ENCODE data around the gene AHR.
"Not testable (repeated sequence)": the region's sequence is repeated elsewhere in the genome, so short reads cannot be mapped to it uniquely, and the experiment has no call there.

Gene AHR

DNA sequence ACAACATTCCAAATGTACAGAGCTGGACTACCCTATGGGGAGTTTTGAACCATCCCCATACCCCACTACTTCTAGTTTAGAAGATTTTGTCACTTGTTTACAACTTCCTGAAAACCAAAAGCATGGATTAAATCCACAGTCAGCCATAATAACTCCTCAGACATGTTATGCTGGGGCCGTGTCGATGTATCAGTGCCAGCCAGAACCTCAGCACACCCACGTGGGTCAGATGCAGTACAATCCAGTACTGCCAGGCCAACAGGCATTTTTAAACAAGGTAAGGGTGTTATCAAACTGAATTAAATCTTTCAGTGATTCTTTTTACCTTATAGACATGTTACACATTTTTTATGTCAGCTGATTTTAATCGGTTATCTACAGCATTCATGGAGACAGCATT, 41.5 kb downstream of the AHR start:
- DNase-seq (ENCODE audit: low read depth, low spot score), result no peak

DNA sequence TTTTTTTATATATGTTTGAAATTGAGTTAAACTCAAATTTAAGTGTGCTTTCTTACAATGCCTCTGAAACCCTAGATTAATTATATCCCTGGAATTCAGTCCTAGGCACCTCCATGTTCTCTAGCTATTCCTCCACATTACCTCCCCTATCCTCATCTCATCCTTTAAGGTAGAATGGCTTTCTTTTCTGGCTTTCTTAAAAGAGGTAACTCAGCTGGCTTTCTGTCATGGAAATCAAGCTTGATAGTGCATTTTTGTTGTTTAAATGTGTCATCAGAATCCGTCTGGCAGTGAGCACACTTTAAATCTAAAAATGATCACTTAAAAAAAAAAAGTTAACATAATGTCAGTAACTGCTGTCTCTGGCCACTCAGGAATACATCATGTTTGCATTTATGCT, 42.2 kb downstream of the AHR start:
- no peak for DNase-seq (ENCODE audit: low read depth, low spot score)

DNA sequence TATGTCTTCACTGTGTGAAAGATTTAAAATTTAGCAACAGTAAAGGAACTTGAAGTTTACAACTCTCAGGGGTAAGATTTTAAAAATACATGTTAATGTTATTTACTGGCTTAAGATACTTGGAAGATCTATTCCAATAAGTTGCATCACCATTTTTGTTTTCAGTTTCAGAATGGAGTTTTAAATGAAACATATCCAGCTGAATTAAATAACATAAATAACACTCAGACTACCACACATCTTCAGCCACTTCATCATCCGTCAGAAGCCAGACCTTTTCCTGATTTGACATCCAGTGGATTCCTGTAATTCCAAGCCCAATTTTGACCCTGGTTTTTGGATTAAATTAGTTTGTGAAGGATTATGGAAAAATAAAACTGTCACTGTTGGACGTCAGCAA, 44.3 kb downstream of the AHR start:
- DNase-seq (ENCODE audit: low read depth, low spot score), result no peak

DNA sequence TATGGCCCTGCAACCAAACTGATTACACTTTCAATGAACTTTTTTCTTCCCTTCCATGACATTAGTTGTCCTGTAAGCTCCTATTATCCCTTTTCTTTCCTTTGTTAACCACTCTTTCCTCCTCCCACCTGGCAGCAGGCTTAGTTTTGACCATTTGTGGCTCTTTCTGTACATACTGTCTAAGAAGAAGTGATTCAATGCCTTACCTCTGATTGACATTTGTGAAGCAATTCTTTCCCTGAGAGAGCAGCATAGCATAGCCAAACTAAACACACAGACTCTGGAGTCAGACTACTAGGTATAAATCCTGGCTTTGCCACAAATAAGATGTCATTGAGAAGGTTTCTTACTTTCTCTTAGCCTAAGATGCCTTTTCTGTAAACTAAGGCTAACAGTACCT, 48.9 kb downstream of the AHR start:
- DNase-seq (ENCODE audit: low read depth, low spot score), result no peak

DNA sequence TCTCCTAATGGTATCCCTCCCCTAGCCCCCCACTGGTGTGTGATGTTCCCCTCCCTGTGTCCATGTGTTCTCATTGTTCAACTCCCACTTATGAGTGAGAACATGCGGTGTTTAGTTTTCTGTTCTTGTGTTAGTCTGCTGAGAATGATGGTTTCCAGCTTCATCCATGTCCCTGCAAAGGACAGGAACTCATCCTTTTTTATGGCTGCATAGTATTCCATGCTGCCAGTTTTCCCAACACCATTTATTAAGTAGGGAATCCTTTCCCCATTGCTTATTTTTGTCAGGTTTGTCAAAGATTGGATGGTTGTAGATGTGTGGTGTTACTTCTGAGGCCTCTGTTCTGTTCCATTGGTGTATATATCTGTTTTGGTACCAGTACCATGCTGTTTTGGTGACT, 50.5 kb downstream of the AHR start:
- DNase-seq (ENCODE audit: low read depth, low spot score), result not testable (repeated sequence)

DNA sequence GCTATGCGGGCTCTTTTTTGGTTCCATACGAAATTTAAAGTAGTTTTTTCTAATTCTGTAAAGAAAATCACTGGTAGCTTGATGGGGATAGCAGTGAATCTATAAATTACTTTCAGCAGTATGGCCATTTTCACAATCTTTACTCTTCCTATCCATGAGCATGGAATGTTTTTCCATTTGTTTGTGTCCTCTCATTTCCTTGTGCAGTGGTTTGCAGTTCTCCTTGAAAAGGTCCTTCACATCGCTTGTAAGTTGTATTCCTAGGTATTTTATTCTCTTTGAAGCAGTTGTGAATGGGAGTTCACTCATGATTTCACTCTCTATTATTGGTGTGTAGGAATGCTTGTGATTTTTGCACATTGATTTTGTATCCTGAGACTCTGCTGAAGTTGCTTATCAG, 51.9 kb downstream of the AHR start:
- not testable (repeated sequence) for DNase-seq (ENCODE audit: low read depth, low spot score)

DNA sequence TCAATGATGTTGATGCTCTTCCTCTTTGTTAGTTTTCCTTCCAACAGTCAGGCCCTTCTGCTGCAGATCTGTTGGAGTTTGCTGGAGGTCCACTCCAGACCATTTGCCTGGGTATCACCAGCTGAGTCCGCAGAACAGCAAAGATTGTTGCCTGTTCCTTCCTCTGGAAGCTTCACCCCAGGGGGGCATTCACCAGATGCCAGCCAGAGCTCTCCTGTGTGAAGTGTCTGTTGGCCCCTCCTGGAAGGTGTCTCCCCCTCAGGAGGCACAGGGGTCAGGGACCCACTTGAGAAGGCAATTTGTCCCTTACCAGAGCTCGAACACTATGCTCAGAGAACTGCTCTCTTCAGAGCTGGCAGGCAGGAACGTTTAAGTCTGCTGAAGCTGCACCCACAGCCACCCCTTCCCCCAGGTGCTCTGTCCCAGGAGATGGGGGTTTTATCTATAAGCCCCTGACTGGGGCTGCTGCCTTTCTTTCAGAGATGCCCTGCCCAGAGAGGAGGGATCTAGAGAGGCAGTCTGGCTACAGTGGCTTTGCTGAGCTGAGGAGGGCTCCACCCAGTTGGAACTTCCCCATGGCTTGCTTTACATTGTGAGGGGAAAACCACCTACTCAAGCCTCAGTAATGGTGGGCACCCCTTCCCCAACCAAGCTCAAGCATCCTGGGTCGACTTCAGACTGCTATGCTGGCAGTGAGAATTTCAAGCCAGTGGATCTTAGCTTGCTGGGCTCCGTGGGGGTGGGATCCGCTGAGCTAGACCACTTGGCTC, 55.4 kb downstream of the AHR start:
- DNase-seq (ENCODE audit: low read depth, low spot score), result not testable (repeated sequence)

DNA sequence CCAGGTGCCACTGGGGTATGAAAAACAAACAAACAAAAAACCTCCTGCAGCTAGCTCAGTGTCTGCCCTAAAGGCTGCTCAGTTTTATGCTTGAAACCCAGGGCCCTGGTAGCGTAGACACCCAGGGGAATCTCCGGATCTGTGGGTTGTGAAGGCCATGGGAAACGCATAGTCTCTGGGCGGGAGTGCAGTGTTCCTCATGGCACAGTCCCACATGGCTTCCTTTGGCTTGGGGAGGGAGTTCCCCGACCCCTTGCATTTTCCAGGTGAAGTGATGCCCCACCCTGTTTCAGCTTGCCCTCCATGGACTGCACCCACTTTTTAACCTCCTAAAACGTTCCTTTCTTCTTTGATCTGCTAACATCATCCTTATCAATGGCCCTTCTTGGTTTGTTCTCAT, 56.0 kb downstream of the AHR start:
- DNase-seq (ENCODE audit: low read depth, low spot score), result no peak

DNA sequence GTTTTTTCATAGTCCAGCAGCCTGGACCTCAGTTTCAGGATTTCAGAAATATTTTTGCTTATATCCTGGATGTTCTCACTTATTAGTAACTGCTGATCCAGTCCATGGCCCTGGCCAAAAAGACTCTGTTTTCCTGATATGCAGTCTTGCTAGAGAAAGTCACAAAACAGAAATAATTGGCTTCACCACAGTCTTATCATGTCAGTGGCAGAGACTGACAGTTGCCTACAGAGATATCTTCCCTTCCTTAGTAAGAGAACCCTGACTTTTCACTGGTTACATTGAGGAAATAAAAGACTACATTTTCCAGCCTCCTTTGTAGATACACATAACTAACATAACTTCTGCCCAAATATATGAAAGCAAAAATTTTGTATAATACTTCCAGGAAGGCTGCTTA, 56.6 kb downstream of the AHR start:
- DNase-seq (ENCODE audit: low read depth, low spot score), result no peak

DNA sequence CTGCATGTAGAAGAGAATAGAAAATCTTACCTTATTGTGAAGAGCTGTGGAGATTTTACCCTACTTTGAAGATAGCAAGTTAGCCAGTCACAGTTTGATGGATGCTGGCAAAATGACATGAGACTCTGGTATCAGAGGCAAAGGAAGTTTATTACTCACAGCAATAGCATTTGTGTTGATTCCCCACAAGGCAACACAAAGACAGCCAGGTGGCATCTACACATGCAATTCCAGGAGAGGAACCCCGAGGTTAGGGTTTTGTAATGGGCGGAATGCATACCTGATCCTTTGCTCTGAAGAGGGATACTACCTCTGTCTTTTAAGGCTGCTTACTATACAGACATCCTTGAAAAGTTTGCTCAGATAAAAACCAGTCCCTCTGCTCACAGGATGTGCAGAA, 59.5 kb downstream of the AHR start:
- no peak for DNase-seq (ENCODE audit: low read depth, low spot score)

DNA sequence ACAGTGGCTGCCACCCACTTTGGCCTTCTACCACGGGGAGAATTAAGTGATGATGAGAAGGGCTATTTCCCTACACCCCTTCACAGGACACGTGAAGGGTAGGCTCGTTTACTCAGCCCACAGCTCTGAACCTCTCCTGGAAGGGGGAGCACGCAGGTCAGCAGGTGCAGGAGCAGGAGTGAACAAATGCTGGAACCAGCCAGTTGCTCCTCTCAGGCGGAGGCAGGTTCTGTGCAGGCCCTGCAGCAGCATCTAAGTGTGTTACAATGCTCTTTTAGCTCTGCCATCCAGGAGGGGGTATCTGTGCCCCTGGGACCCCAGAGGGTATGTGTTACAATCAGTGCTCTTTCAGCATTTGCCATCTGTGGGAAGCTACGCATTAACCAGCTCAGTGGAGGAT, 61.2 kb downstream of the AHR start:
- no peak for DNase-seq (ENCODE audit: low read depth, low spot score)

DNA sequence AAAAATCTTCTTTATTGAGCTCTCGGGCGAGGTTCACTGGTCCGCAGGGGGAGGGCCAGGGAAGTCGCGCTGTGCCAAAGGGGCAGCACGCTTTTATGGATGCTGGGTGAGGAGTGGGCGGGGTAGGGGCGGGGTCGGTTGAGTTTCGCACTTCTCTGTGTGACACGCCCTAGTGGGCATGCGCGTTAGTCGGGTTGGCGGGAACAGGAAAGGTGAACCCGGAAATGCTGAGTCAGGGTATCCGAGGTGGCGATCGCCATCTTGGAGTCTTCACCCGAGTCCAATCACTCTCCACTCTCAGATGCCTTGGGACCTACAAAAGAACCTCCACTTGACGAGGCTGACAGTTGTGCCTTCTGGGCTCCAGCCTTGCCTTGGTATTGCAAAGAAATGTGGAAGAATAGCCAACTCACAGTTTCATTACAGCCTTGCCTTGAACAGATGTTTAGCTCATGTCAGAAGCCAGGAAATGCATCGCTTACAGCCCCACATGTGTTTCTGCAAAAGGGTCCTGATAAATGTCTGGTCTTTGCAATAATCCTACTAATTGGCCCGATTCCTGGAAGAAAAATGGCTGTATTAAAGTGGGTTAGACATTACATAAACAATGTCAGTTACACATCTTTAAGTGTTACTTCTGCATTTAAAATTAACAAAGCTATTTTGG, 64.1 kb downstream of the AHR start:
- DNase-seq (ENCODE audit: low read depth, low spot score), result no peak

DNA sequence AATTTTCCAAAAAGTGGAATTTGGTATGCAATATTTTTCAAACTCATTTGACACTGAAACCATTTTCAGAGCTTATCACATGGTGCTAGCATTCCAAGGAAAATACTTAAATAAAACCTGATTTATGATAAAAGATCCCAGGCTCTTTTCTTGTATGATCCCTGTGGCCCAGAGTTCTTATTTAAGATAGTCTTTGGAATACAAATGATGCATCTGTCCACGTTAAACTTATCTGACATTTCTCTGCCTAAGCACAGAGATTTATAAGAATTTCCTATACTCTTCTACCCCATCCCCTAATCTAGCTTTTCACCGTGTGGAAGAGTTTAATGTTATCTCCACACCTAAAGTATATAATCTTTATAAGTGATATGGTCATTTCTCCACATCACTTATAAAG, 66.2 kb downstream of the AHR start:
- no peak for DNase-seq (ENCODE audit: low read depth, low spot score)

DNA sequence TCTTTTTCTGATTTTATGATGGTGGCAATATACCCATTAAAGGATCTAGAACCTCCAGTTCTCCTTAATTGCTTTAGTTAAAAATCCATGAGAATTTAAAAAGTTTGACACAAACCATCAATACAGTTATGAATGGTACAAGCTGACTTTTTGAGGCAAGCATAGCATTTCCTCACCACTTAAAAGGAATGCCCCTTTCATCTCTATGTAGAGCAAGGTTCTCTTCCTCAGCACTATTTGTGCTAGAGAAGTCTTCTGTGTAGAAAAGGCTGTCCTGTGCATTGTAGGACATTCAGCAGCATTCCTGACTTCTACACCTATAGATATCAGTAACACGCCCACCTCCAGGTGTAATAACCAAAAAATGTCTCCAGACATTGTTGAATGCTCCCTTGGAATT, 67.3 kb downstream of the AHR start:
- DNase-seq (ENCODE audit: low read depth, low spot score), result no peak

DNA sequence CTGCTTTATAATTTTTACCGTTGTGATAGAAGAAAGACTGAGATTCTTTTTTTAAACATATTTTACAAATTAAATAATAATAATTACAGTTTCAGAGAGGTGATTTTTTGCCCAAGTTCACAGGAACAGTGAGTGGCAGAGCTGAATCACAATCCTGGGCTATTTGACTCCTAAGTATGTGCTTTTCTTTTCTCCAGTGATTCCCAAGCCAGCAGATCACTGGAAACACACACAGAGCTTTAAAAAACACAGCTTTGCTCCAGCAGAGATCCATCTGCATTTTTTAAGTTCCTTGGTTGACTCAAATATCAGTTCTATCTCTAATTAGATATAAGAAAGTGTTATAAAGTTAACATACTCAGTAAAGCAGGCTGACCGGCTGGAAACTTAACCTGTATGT, 69.0 kb downstream of the AHR start:
- DNase-seq (ENCODE audit: low read depth, low spot score), result no peak

DNA sequence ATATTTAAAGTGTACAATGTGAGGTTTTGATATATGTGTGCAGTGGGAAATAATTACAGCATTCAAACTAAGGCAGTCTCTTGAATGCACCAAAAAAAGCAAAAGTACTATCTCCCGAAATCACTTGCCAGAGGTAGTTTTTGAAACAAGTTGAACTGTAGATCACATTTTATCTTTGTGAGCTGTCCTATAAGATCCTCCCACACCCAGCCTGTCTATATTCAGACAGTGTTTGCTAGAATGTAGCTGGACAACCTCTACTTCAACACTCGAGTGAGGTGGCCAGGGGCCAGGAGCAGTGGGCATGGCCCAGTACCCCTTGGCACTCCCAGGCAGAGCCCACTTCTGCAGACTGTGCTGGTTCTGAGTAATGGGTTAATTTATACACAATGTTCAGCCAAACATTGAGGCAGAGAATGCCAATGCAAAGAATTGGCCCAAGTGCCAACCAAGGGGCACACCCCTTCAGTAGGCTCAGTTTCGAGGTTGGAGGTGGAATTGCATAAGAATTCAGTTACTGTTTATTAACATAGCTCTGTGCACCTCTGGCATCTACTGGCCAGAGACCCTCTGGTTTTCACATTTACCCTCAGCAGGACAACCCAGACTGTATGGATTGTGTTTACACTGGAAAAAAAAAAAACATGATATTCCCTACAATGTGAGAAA, 70.5 kb downstream of the AHR start:
- DNase-seq (ENCODE audit: low read depth, low spot score), result no peak

DNA sequence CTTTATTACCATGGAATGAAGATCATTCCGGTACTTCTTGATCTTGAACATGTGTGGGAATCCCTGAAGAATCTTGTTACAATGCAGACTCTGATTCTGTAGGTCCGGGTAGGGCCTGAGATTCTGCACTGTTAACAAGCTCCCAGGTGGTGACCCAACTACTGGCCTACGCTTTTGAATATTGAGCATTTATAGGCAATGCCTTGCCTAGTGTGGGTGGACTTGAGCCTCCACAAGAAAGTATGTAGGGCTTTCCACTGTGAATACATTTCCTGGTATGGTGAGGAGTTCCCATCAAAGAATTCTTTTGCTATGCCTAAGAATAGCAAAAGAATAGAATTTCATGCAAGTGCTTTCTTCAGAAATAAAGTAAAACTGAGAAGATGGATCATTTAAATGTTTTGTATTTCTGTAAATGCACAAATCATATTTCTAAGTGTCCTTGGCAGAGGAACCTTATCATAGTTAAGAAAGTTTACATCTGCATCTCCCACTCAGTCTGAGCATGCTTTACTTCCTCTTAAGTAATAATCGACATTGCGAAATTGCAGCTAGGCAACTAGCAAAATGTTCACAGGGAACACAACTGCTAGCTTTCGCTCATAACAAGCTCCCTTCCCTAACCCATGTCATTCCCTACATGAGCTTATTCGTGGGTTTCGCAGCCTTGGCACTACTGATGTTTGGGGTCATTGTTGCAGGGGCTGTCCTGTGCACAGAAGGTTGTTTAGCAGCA, 71.4 kb downstream of the AHR start:
- no peak for DNase-seq (ENCODE audit: low read depth, low spot score)

DNA sequence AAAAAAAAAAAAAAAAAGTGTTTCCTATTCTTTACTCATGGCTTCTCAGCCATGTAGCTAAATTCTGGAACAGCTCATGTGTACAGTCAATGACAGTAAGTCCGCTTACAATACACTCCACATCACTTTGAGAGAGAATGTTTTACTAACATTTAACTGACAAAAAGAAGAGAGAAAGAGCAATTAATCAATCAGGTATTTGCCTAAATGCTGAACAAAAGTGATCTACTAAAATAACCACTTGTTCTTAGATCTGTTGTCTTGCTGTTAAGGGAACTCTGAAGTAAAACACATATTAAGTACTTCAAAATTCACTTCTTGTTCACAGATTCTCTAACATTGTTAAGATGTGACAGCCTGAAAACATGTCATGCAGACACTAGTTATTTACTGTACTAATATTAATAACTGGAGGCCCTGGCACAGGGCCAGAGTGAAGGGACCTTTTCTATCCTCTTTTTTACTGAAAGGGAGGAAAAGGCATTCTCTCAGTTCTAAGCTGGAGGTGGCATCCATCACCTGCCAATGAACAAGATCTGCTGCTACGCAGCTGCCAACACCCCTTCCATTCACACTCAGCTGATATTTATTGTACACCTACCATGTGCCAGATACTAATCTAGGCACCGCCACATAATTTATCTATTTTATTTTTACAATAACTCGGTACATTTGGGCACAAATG, 72.6 kb downstream of the AHR start:
- DNase-seq (ENCODE audit: low read depth, low spot score), result no peak

DNA sequence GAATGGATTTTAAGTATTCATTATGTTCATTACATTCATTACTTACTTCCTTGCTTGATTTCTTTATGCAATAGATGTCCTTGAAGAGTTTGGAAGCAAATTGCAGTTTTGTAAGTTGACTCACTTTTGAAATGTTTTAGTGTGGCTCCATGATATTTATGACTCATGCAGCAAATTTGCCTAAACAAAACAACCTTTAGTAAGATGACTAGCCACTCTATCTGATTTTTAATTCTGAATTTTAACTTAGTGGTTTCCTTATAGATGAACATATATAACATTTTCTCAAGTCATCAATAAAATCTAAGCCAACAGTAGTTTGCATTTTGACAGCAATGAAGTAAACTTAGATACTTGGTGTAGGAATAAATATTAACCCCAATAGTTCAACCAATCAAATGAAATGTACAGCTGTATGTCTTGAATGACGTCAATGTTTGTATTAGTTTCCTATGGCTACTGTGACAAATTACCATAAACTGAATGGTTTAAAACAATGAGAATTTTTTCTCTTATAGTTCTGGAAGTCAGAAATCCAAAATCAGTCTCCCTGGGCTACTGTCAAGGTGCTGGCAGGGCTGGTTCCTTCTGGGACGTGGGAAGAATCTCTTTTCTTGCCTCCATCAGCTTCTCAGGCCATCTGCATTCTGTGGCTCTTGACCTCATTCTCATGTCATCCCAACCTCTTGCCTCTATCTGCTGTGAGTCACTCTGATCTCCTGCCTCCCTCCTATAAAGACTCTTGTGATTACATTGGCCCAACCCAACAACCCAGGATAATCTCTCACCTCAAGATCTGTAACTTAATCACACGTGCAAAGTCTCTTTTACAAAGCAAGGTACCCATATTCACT, 73.4 kb downstream of the AHR start:
- DNase-seq (ENCODE audit: low read depth, low spot score), result peak; percentile 72

DNA sequence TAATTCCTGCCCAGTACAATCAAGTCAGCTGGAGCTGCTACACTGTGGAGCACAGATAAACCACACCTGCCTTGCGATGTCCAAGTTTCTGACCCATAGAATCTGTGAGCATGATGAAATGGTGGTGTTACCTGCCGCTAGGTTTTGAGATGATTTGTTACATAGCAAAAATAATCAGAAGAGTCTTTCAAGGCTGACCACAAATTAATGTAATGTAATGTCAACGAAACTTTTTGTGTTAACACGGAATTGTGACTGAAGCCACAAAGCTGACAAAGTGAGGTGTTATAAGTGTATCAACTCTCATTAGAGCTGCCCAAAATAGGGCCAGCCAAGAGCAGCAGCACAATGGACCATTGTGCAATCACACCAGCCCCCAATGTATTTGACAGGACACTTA, 75.7 kb downstream of the AHR start:
- no peak for DNase-seq (ENCODE audit: low read depth, low spot score)

DNA sequence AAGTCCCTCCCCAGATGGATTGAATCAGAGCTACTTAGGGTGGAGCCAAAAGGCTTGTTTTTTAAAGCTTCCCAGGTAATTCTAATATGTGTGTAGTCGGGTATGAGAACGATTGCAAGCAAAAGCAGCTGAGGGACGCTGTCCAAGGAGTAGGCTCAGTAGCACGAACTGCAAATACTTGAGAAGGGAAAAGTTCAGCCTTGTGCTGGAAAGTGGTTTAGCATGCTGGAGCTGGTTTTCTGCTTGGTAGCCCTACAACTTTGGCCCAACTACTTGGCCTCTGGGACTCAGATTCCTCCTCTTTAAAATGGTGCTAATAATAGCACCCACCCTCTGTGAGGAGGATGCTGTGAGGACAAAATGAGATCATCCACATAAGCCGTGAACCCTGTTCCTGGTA, 76.2 kb downstream of the AHR start:
- DNase-seq (ENCODE audit: low read depth, low spot score), result no peak
